ENCODE results near the gene CCNQ.

The CCNQ gene

DNA sequence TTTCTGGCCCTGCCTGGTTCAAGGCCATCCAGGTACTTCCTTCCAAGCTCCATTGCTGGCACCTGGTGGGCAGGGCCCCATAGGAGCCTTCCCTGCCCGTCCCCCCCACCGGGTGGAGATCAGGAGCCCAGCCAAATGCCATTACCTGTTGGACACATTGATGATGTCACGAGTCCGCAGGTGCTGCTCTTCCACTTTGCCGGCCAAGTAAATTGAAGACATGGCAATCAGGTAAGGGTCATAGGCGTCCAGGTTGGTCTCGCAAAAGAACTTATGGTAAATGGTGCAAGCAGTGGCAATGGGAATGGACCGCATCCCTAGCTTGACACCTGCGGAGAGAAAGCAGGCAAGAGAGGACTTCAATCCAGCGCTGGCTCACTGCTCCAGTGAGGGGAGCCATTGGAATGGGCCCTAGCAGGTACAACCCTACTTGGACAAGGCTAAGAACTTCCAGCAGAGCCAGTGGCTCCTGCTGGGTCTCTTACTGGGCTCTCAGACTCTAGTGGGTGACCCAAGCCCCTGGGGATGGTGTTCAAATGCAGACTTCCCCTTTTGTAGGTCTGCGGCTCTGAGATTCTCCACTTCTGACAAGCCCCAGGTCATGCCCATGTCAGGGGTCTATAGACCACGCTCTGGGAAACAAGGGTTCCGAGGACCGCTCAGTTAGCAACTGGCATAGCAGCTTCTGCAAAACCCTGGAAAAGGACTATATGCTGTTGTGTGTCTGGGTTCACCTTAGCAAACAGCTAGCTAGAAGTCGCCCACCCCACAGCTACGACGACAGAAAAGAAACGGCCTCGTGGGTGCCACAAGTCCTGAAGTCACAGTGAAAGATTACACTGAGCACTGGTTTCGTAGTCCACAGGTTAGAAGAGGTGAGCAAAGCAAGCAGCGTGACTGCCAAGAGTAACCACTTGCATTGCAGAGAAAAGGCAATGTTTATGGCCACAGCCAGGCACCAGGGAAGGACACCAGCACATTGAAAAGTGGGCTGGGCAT, 2.8 kb downstream of the CCNQ start:
- no peak for DNase-seq
- no peak for ATAC-seq

DNA sequence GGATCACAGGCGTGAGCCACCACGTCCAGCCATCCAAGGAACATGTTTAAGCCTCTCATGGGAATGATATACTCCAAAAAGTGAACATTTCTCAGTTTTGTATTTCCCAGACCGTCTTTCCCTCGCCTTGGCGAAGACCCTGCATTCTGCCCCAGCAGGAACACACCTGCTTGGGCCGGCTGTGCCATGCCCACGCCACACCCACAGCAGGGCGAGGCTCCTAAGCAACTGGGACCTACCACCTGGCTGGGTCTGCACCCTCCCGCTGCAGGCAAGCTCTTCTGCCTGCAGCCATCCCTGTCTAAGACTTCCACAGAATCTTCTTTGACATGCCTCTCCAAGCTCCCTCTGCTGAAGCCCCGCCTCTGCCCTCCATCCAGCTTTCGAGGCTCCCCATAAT, 3.6 kb downstream of the CCNQ start:
- no peak for ATAC-seq
- DNase-seq, result no peak

DNA sequence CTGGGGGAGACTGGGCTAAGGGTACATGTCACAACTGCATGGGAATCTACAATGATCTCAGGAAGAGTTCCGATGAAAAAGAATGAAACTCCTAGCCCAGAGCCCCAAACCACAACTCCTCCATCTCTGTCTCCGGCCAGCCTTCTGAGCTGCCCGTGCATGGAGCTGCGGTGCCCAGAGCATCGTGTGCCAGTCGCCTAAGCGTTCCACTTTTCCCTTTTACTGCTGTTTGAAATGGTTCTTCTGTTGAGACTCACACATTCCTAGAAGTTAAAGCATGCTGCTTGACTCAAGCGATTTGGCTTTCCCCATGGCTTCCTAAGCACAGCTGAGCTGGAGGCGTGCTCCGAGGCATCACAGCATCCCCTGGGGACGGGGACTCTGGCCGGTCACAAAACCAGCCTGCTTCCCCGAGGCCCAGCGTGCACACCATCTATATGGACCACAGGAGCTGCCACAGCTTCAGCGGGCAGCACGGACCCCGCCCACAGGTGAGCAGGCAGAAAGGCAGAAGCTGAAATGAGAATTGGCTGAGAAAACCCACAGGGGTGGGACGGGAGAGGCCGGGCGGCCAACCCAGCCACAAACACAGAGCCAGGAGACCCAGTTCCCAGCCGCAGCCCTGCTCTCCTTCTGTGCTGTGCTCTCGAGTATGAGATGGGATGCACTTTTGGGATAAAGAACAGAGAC, 5.0 kb downstream of the CCNQ start:
- ATAC-seq (no peak), DNase-seq (no peak)

DNA sequence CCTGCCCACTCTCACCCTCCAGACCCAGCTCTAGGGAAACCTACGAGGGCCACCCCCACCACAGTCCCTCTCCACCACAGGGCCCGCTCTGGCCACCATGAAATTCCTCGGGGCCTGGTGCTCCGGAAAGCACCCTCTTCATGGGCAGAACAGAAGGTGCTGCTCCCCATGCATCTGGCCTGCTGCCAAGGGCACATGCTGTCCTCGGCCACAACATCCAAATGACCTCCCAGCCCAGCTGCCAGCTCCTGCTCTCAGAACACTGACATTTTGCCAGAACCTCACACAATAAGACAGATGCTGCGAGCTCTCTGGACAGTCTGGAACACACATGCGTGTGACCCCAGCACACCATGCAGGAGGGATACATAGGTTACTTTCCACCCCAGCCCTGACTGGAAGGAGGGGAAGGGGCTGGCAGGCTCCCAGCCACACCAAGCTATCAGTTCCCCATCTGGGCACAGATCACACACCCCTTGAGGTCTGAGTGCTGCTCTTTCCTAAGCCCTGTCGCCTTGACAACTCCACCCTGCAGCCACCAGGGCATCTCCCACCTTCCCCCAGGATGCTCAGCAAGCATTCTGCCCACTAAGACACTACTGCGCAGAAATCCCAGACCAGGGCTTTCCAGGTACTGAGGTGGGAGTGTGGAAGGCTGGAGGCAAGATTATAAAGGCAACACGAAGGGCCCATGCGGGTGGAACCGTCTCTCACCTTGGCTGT, 5.8 kb downstream of the CCNQ start:
- ATAC-seq (no peak), DNase-seq (no peak)

DNA sequence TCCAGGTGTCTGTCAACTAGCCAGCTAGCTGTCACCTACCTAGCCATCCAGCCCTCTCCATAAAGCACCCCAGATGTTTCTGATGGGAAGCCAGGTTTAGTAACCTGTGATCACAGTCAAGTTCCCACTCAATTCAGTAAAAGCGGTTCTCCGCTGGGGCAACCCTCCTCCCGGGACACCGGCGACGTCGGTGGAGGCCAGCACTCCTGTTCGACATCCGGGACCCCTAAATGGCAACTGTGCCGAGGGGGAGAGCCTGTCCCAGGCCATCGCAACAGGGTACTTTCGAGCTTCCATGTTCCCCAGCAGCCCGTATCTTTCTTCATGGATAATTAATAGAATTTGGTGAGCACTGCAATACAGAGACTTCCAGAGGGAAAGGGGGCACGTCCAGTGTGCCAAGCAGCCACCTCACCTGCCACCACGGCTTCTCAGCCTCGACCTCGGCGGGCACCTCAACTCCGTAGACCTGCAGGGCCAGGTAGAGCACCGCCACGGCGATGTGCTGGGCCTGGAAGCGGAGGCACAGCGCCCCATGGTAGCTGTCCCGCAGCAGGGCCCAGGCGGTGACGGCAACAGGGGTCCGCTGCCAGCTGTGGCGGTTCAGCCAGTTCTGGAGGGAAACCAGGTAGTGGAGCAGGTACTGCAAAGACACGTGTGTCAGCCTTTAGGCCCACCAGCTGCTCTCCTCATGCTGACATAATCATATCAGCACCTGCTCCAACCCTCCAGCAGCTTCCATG, 6.7 kb downstream of the CCNQ start:
- no peak for DNase-seq

DNA sequence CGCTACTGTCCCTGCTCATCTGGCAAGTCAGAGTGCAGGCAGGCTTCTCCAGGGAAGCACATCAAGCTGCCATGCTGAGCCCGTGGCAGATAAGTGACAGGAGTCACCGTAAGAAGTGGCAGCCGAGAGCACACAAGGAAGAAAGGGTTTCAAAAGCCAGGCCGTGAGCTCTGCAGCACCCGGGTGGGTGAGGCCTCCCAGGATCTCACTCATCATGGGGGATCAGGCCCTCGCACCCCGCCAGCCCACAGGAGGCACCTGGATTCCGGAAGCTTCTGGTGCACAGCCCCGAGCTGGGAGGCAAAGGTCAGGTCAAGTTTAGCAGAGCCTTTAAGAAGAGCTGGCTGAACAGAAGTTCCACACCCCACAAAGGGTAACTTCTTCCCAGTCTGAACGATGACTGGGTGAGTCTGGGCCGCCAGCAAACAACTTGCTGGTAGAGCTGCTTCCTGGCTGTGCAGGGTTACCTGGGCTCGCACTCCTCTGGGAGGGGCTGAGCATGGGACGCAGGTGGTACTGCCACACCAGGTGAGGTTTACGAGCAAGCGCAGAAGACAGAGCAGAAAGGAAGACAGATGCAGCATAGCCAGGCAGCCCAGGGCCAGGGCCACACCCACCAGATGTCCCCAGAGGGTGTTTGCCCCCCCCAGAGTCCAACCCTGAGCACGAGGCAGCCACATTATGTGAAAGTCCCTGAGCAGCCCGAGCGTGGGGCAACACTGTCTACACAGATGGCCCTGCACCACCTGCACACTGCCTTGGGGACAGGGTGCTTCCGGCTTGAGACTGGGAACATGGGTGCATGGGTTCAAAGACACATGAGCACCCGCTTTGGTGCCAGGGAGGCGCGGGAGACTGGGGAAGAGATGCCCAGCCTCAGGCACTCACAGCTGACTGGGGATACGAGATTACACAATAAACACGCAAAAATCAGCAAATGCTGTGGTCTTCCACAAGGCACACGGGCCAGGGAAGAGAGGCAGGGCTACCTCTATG, 7.7 kb downstream of the CCNQ start:
- DNase-seq (no peak), ATAC-seq (no peak)

More for the DNA sequence above, 6.7 kb downstream of the CCNQ start:
- ATAC-seq, result no peak

DNA sequence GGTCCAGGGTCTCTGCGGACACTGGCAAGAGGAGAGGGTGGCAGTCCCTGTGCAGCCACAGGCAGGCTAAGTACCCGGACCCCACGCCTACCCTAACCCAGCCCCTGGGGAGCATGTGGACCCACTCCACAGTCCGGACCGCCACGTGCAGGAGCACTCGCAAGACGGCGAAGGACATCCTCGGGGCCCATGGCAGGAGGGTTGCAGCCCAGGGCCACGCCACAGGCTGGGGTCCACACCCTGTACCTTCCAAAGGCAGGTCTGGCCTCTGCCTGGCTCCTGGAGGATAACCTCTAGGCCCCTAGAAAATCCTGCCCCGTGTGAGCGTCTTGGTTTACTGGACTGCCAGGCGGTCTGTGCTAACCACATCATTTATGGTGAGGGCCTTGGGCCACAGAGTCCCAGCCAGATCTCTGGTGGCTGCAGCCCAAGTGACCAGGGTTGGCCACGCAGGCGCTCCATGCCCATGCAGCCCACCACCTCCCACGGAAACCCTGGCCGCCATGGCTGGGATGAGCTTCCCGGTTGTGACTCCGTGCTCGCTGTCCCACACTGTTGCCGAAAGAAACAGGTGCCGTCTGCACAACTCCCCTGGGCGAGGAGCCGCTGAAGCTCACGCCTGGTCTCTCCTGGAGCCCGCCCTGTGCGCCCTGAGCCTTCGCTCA, 10.0 kb downstream of the CCNQ start:
- DNase-seq, result no peak
- ATAC-seq, result no peak

DNA sequence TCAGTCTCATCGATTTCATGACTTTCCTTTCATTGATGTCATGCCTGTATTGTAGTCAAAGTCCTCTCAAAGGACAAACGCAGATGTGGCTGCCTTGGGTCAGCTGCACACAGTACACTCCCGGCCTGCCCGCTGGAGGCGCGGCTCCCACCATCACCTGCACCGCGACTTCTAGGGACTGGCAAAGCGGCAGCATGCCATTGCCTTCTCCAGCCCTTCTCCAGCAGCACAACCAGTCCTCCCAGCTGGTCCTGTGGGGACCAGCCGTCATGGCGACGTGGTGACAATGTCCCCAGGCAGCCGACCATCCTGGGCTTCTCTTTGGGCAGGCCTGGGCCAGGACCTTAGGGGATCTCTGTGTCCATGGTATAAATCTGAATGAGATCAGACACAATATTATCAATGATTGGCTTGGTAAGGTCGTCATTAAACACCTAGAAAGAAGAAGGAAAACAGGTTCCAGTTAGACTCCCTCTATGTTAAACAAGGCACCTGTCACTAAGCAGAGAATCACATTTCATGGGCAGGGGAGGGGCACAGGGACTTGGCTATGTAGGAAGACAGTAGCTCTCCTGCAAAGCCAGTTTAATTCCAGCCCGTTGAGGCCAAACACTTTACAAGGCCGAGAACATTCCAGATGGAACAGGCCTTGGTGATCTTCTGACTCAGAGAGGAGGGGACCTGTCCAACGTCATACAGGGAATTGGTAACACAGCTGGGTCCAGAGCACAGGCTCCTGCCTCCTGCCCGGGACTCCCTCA, 10.7 kb downstream of the CCNQ start:
- DNase-seq (no peak), ATAC-seq (no peak)

DNA sequence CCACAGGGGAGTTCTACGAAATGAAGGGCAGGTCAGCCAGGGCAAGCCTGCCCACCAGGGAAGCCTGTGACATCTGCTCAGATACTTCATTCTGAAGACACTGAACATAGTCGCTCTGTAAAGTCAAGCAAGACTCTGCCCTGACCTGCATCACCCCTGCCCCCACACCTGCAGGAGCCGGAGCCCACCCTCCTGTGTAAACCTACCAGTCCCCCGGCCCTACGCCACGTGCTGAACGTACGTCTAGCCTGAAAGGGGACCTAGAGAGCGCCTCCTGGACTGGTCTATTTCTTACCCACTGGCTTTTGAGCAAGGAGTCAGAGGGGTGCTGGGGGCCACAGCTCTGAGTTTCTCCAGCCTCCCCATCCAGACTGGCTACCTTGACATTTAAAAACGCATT, 11.6 kb downstream of the CCNQ start:
- DNase-seq, result no peak
- ATAC-seq, result no peak

DNA sequence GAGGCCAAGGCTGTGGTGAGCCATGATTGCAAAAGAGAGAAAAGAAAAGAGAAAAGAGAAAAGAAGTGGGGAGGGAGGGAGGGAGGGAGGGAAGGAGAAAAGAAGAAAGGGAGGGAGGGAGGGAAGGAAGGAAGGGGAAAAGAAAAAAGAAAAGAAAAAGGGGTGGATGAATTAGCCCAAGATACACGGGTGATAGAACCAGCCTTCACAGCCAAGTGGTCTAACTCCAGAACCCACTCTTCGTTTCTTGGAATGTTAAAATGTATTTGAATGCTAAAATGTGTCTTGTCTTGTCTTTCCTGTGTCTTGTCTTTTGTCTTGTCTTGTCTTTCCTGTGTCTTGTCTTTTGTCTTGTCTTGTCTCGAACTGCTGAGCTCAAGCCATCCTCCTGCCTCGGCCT, 13.1 kb downstream of the CCNQ start:
- DNase-seq, result no peak
- ATAC-seq, result no peak

DNA sequence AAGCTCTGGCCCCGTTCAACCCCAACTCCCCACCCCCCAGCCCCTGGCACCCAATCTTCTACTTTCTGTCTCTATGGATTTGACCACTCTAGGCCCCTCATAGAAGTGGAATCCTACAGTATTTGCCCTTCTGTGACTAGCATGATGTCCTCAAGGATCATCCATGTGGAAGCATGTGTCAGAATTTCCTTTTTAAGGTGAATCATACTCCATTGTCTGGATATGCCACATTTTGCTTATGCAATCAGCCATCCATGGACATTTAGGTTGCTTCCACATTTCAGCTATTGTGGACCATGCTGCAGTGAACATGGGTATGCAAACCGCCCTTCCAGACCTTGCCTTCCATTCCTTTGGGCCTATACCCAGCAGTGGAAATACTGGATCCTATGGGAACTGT, 15.5 kb downstream of the CCNQ start:
- DNase-seq (no peak), ATAC-seq (no peak)

DNA sequence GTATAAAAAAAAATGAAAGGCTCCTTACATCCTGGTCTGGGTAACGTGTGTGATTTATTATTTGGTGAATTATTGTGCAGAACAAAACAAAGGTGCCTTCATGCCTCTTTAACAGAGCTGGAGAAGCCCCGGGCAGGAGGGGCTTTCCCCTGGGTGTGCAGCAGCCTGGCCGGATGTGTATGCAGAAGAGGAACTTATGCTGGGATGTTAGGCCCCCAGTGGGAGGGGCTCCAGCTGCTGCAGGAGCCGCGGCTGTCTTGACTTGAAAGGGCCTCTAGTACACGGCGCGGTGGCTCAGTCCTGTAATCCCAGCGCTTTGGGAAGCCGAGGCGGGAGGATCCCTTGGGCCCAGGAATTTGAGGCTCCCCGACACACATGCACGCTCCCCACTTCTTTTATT, 16.0 kb downstream of the CCNQ start:
- ATAC-seq (peak; percentile 99), DNase-seq (peak; percentile 66)

DNA sequence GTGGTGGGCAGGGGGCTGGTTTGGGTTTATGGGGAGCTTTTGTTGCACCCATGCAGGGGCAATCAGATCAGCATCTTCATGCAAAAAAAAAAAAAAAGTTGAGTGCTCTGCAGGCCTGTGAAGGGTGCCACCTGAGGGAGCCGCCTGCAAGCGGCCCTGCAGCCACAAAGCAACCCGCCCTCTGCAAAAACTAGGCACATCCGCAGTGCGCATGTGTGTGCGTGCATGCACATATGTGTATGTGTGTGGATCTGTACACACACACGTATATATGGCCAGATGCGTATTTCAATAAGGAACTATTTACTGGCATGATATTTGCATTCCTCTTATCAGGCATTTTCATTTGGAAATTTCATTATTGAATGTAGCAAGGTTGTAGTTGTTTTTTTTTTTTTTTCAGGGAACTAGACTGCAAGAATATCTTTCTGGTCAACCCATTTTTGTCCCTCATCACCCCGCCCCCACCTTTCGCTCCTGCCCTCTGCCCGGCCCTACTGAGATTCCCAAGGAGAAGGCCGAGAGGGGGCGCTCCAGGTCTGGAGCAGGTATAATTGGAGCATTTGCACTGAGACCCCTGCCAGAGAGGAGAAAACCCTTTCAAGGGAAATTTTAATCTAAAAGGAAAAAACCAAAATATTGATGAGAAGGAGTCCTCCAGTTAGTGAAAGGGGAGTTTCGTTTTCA, 18.1 kb downstream of the CCNQ start:
- DNase-seq (no peak), ATAC-seq (no peak)

DNA sequence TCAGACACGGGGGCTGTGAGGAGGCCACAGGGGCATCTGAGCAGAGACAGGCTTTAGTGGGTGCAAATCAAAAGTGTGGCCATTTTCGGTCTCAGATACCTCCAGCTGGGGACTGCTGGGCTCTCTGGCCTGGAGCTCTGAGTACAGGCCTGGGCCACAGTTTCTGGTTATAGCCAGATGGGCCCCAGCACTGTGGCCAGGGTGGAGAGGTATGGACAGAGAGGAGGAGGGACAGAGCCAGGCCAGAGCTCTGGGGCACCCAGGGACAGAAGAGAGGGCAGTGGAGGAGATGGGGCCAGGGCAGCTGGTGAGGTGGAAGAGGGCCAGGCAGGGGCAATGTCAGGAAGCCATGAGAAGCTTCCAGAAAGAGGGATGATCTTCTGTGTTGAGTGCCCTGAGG, 20.1 kb downstream of the CCNQ start:
- no peak for DNase-seq
- no peak for ATAC-seq

DNA sequence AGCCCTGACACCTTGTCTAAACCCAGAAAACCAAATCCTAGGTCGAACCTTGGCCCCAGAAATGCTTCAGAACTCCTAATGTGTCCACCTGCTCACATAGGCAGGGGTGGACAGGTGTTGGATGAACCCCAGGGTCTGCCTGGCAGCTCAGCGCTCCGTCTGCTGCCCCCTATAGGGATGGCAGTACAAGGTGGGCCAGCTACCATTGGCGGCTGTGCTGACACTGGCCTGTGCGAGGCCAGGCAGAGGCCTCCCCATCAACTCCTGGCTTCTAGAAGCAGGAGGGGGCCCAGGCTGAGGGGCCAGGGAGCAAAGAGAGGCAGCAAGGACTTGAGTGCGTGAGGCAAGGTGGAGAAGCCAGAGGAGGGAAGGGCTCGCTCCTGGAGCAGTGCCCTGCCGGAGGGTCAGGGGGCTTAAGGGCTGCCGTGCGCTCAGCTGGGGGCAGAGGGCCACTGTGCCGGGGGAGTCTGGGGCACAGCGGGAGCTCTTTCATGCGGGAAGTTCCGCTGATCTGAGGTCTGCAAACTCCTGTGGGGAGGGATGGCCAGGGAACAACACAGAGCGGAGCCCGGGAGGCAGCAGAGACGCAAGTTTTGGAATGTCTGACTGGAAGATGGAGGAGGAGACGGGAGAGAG, 20.6 kb downstream of the CCNQ start:
- ATAC-seq (no peak), DNase-seq (no peak)

DNA sequence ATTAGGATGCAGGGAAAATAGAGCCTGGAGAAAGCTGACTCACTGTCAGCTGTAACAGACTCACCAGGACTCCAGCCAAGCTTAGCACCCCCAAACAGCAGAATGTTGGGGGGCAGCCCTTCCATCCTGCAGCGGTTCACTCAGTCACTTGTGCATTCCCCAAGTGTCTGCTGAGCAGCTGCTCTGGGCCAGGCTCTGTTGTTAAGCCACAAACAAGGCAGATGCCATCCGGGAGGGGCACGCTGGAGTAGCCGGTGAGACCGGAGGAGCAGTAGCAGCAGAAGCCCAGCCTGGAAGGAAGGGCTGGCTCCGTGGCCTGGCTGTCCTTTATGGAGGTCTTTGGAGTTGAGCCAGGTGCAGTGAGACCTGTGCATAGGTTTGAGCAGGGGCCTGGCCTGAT, 22.0 kb downstream of the CCNQ start:
- ATAC-seq, result no peak

DNA sequence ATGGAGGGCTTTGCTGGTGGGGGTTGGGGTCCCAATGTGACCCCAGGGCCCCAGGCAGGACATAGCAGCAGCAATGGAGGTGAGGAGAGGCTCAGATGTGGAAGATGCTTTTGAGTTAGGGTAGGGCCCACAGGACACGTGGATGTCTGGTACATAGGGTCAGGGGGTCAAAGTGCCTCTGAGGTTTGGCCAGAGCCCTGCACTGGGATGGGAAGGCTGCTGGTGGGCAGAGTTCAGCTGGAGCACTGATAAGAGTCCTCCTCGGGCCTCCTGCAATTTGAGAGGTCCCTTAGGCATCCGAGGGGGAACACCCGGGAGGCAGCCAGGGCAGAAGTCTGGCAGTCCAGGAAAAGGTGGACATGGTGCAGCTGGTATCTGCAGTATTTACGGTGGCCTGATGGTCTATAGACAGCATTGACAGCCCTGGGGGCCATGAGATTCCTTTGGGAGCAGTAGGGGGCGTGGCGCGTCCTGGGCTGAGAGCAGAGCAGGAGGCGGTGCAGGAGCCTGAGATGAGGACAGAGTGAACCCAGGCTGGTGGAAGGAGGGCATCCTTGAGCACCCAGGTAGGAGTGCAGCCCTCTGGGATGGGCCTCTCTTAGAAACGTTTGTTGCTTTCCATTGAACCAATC, 22.6 kb downstream of the CCNQ start:
- ATAC-seq (no peak), DNase-seq (no peak)

More for the DNA sequence above, 22.0 kb downstream of the CCNQ start:
- no peak for DNase-seq

DNA sequence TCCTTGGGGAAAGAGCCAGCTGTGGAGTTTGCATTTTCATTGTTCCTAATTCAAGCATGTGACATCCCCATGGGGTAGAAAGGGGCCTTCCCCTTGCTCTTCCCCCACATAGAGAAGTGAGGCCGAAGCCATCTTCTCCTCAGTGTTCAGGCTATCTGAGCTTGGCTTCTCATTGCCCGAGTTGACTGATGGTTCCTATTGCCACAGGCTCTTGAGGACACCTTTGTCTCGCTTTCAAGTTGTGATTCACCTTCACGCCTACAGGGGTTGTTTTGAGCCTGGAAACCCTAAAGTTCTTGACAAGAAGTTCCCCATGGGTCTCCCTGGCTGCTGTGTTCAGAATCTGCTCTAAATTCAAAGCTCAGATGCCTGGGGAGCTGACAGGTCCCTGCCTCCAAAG, 25.0 kb downstream of the CCNQ start:
- no peak for DNase-seq
- ATAC-seq, result no peak
